Body of pancreas (tissue), 4 donors: ENCODE measurements around the gene TIMELESS.

Source experiments
- CTCF ChIP-seq, 7 experiments: fragments of 450-650 bp in 4 of 7; fragments of 200-600 bp in 3 of 7; sonication (generic) in 3 of 7; IDR thresholded peaks; one replicate each; pipeline ENCODE4 v1.5.1; 2016 to 2019; ENCODE audit warnings: antibody characterized with exemption in 7 of 7
- POLR2A ChIP-seq, 3 donors: fragments of 450-650 bp; IDR thresholded peaks; one replicate each; pipeline ENCODE4 v1.6.1; 2016; ENCODE audit warnings: antibody characterized with exemption in 3 of 3, mild to moderate bottlenecking in 2 of 3

- TF ChIP-seq CTCF (IDR thresholded peaks at IDR 0.05) (no peak), POLR2A (IDR thresholded peaks at IDR 0.05) (no peak)
Measured at GRCh38 chr12:56431288-56431687, 17.9 kb downstream of the TIMELESS start.
